Measurements from ENCODE around the gene MYEOV. TPM values are rescaled to one million over a fixed set of nuclear protein-coding genes. Genes with fewer than 3 reads are reported as not detected.

The MYEOV gene
- total and polyA plus RNA-seq, 2 of the 8 experiments (the other 6 are each of a cell fraction or from before 2014, with no cell fraction given), result 0.44 to 0.67 TPM

DNA sequence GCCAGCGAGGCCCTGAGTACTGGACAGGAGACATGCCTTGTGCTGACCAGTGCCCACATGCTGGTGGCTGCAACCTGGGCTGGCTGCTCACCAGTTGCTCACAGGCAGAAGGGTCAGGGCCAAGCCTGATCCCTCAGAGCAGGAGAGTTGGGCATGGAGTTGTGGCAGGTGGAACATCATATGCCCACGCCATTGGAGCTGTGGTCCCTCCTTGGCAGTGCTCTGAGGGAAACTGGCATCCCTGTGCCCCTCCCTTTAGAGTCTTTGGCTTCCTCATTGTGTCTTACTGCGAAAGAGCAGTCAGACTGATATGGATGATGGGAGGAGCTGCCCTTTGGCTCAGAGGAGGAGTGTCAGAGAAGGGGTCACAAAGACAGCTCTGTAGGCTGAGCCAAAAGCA lies 3.1 kb upstream of the MYEOV start:
- no peak overlapping the region for H3K56ac ChIP-seq (replicated peaks; ENCODE audit: insufficient read length, low read depth, low read length)
- H3K4ac ChIP-seq (replicated peaks; ENCODE audit: insufficient read length, low read depth, low read length), result no peak overlapping the region
- no peak overlapping the region for H3K9ac ChIP-seq (replicated peaks in 1 of 4; ENCODE audit: extremely low read depth in 1 of 4, low read depth in 3 of 4, low read length in 3 of 4)
- H3K14ac ChIP-seq (ENCODE audit: insufficient read length), result no peak overlapping the region
- no peak overlapping the region for H2BK120ac ChIP-seq (replicated peaks; ENCODE audit: low read depth, low read length)
- H3K4me2 ChIP-seq (ENCODE audit: insufficient read depth in 1 of 2, low read depth in 2 of 2, low read length in 2 of 2), result no peak overlapping the region
- FAIRE-seq (no peak), DNase-seq (ENCODE audit: low read depth in 1 of 2, low spot score in 2 of 2) (no peak)
- H3K36me3 ChIP-seq (ENCODE audit: control insufficient read depth in 2 of 4, insufficient read depth in 4 of 4, low read length in 3 of 4), result no peaks in the 10 kb centered on the region
- no peak overlapping the region for H2BK15ac ChIP-seq (ENCODE audit: low read length)
- H2BK20ac ChIP-seq (ENCODE audit: low read length), result no peak overlapping the region
- H3K9me3 ChIP-seq (ENCODE audit: insufficient read depth in 2 of 2, low read depth in 1 of 2, low read length in 1 of 2), result 0 out of 4 replicates have a peak, but pooled peaks cover 0 to 2% of the 10 kb centered on the region in 2 experiments
- H2AFZ ChIP-seq (ENCODE audit: low read length), result no peak overlapping the region
- peaks cover 0 to 7% of the 10 kb centered on the region in 2 experiments for H4K20me1 ChIP-seq (replicated peaks in 1 of 2; ENCODE audit: control insufficient read depth in 1 of 2, insufficient read depth in 2 of 2, low read length in 2 of 2)
- H3K27me3 ChIP-seq (replicated peaks in 1 of 4; ENCODE audit: control insufficient read depth in 3 of 4, extremely low read depth in 1 of 4, insufficient read depth in 3 of 4, low read length in 3 of 4), result peaks cover 0 to 2% (median 0%) of the 10 kb centered on the region in 4 experiments; a peak in 1 of 7 replicates
- no peak overlapping the region for H3K23ac ChIP-seq (ENCODE audit: insufficient read length)
- H2BK5ac ChIP-seq (ENCODE audit: low read depth, low read length), result no peak overlapping the region
- H4K5ac ChIP-seq (ENCODE audit: insufficient read length, low read depth, low read length), result no peak overlapping the region
- H3K18ac ChIP-seq (ENCODE audit: extremely low read depth, low read length), result no peak overlapping the region
- H3K23me2 ChIP-seq (ENCODE audit: low read depth, low read length), result peaks cover 7% of the 10 kb centered on the region; the same call in 1 of the 2 replicates
- ChIA-PET CTCF (ENCODE audit: partially characterized antibody) (interaction anchor here (0.9 to 2.1 kb wide), 3 partner anchors 96 to 343 kb away, joined by 3 to 6 read pairs (median 3); no protein-coding TSS in a partner anchor), POLR2A (ENCODE audit: partially characterized antibody) (interaction anchor here (0.6 kb wide), 1 partner anchor 168 kb away, joined by 3 read pairs; no protein-coding TSS in a partner anchor)
- WGBS, 2 experiments (ENCODE audit: extremely low coverage in 1 of 2, insufficient coverage in 1 of 2, insufficient read length in 1 of 2, insufficient replicate concordance in 2 of 2, low coverage in 1 of 2, low lambda C conversion rate in 2 of 2, missing lambda C conversion rate in 1 of 2), result 81% methylated on average over 3 of the region's 3 CpGs; no CpG with 5 or more reads in 1 of the 2 experiments
- peaks cover 0 to 16% (median 9%) of the 10 kb centered on the region in 4 experiments; a peak in 6 of 7 replicates for H3K4me1 ChIP-seq (replicated peaks in 1 of 4; ENCODE audit: control insufficient read depth in 3 of 4, insufficient read depth in 4 of 4, low read length in 3 of 4)
- H2AK5ac ChIP-seq (ENCODE audit: low read depth, low read length), result 0 out of 2 replicates have a peak overlapping the region, but pooled peaks have one; percentile 10
- H3K27ac ChIP-seq (ENCODE audit: low read depth, low read length), result no peak overlapping the region
- H4K91ac ChIP-seq (replicated peaks; ENCODE audit: insufficient read length, low read length), result no peak overlapping the region
- no peaks in the 10 kb centered on the region for H3K79me2 ChIP-seq (ENCODE audit: control insufficient read depth in 1 of 2, insufficient read depth in 2 of 2, low read length in 2 of 2)
- no peaks in the 10 kb centered on the region for H3K79me1 ChIP-seq (ENCODE audit: low read depth, low read length)
- H4K8ac ChIP-seq (ENCODE audit: extremely low read depth, insufficient read depth, low read length), result no peak overlapping the region
- H3K4me3 ChIP-seq (ENCODE audit: extremely low read depth in 1 of 4, insufficient read depth in 2 of 4, low read depth in 3 of 4, low read length in 4 of 4), result no peak overlapping the region
- H2BK12ac ChIP-seq (ENCODE audit: low read depth, low read length), result no peak overlapping the region
- TF ChIP-seq SAP30 (IDR thresholded peaks at IDR 0.05; ENCODE audit: insufficient read depth, insufficient replicate concordance, low read length) (no peak), SP4 (IDR thresholded peaks at IDR 0.05; ENCODE audit: low read length) (no peak), NRF1 (IDR thresholded peaks at IDR 0.05; ENCODE audit: low read depth, low read length) (no peak), POLR2AphosphoS5 (IDR thresholded peaks at IDR 0.05; ENCODE audit: low read depth, low read length) (no peak), RBBP5 (IDR thresholded peaks at IDR 0.05; ENCODE audit: borderline replicate concordance, low read depth, low read length) (no peak), SIN3A (conservative IDR thresholded peaks at IDR 0.05 in 1 of 2, IDR thresholded peaks at IDR 0.05 in 1 of 2; ENCODE audit: low read depth in 1 of 2, low read length in 2 of 2) (no peak), RAD21 (IDR thresholded peaks at IDR 0.05 in 1 of 2, conservative IDR thresholded peaks at IDR 0.05 in 1 of 2; ENCODE audit: low read depth in 2 of 2, low read length in 2 of 2) (no peak), SIRT6 (IDR thresholded peaks at IDR 0.05; ENCODE audit: low read length) (no peak), HDAC2 (IDR thresholded peaks at IDR 0.05; ENCODE audit: borderline replicate concordance in 1 of 2, low read depth in 2 of 2, low read length in 2 of 2) (no peak)
- TF ChIP-seq, protein P1, sequence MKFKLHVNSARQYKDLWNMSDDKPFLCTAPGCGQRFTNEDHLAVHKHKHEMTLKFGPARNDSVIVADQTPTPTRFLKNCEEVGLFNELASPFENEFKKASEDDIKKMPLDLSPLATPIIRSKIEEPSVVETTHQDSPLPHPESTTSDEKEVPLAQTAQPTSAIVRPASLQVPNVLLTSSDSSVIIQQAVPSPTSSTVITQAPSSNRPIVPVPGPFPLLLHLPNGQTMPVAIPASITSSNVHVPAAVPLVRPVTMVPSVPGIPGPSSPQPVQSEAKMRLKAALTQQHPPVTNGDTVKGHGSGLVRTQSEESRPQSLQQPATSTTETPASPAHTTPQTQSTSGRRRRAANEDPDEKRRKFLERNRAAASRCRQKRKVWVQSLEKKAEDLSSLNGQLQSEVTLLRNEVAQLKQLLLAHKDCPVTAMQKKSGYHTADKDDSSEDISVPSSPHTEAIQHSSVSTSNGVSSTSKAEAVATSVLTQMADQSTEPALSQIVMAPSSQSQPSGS (IDR thresholded peaks at IDR 0.05; ENCODE audit: low read length), result no peak

All from H1 (cell line).